Type B pancreatic cell (in vitro differentiated cells): ENCODE measurements around the gene TAF7. TPM values are rescaled to one million over a fixed set of nuclear protein-coding genes. Genes with fewer than 3 reads are reported as not detected.

Experiments
- DNase-seq: peaks from one replicate; pipeline ENCODE4 v3.0.0; 2021; ENCODE audit warnings: mixed read lengths; ENCODE audit not compliant: unreplicated experiment; ENCODE audit errors: extremely low spot score
- H3K27ac Mint-ChIP-seq: 2 replicates; pipeline ENCODE4 v1.8.0; 2021; ENCODE audit warnings: mild to moderate bottlenecking, mixed read lengths
- H3K27me3 Mint-ChIP-seq: 2 replicates; pipeline ENCODE4 v1.8.0; 2021; ENCODE audit warnings: mixed read lengths
- H3K36me3 Mint-ChIP-seq: 2 replicates; pipeline ENCODE4 v1.8.0; 2021; ENCODE audit warnings: mixed read lengths
- H3K4me1 Mint-ChIP-seq: one replicate; pipeline ENCODE4 v1.8.0; 2021; ENCODE audit warnings: mixed read lengths; ENCODE audit not compliant: unreplicated experiment
- H3K4me3 Mint-ChIP-seq: 2 replicates; pipeline ENCODE4 v1.8.0; 2021; ENCODE audit warnings: mild to moderate bottlenecking, mixed read lengths
- H3K9me3 Mint-ChIP-seq: 2 replicates; pipeline ENCODE4 v1.8.0; 2021; ENCODE audit warnings: mixed read lengths
- CTCF ChIP-seq: fragments of 200-600 bp; sonication (generic); conservative IDR thresholded peaks from 2 replicates; pipeline ENCODE4 v1.5.0; 2021; ENCODE audit warnings: antibody characterized with exemption, mild to moderate bottlenecking
- long read RNA-seq: library from polyadenylated mRNA; unstranded; transcript quantifications from one replicate; pipeline ENCODE4 v2.0.0, GENCODE V29; 2020
- total RNA-seq: library from RNA; stranded (reverse); gene quantifications from 2 replicates; pipeline ENCODE4 v1.2.1, GENCODE V29; 2021; ENCODE audit warnings: low replicate concordance

The TAF7 gene, protein sequence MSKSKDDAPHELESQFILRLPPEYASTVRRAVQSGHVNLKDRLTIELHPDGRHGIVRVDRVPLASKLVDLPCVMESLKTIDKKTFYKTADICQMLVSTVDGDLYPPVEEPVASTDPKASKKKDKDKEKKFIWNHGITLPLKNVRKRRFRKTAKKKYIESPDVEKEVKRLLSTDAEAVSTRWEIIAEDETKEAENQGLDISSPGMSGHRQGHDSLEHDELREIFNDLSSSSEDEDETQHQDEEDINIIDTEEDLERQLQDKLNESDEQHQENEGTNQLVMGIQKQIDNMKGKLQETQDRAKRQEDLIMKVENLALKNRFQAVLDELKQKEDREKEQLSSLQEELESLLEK
- total RNA-seq = 87.0 and 92.0 TPM in 2 replicates
- long read RNA-seq, transcript TAF7-201 (1 exons, 2,334 nt) = major isoform, 661 of 663 reads
- long read RNA-seq, partial matches to known transcripts = 0 of 663 reads
- long read RNA-seq, other reads (novel, unspliced or antisense) = 2 of 663 reads

GRCh38 chr5:141320225-141321169 lies at the start of gene TAF7:
Gene TAF7 (minus strand): TSS chr5:141320784. CDS start chr5:141320044, 740 bp downstream.
- DNase-seq = peak; percentile 93
- Mint-ChIP-seq H3K4me3 (peak within 1 kb of the TSS; percentile 99), H3K27me3 (peaks cover 5% of the 10 kb centered on the region), H3K27ac (peak within 1 kb of the TSS; percentile 100), H3K9me3 (peaks cover 32% of the 10 kb centered on the region), H3K4me1 (peaks cover 12% of the 10 kb centered on the region), H3K36me3 (peaks cover 40% of the 10 kb centered on the region)
- peak; percentile 93 for TF ChIP-seq CTCF

GRCh38 chr5:141366016-141366896 lies 45.7 kb upstream of the TAF7 start:
- TF ChIP-seq CTCF = no peak
- Mint-ChIP-seq H3K9me3 (peaks cover 5% of the 10 kb centered on the region), H3K27ac (no peak overlapping the region), H3K27me3 (no peaks in the 10 kb centered on the region), H3K4me3 (no peak overlapping the region), H3K4me1 (no peaks in the 10 kb centered on the region), H3K36me3 (no peaks in the 10 kb centered on the region)
- no peak for DNase-seq

GRCh38 chr5:141363952-141364660 lies 43.5 kb upstream of the TAF7 start, which contains the start of gene PCDHGA5:
Gene PCDHGA5 (plus strand): TSS chr5:141364162. CDS start chr5:141364331, 169 bp downstream.
- DNase-seq = no peak
- Mint-ChIP-seq H3K4me3 (no peak within 1 kb of the TSS), H3K27me3 (no peaks in the 10 kb centered on the region), H3K4me1 (no peaks in the 10 kb centered on the region), H3K9me3 (peaks cover 10% of the 10 kb centered on the region), H3K27ac (no peak within 1 kb of the TSS), H3K36me3 (no peaks in the 10 kb centered on the region)
- no peak for TF ChIP-seq CTCF

DNA sequence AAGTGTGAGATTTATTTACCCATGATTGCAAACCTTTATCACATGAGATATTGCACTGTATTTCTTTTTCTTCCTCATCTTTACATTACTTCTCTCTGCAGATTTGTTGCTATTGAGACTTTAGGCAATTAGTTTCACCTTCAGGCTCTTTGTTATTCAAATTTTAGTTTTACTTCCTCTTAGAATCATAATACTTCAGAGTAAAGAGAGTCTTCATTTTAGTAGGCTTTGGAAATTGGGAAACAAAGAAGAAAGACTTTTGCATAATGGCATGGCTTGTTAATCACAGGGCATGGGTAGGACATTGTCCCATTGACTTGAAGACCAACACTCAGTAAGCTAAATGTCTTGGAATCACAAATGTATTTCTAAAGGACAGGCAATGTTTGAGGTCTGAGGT lies 42.1 kb upstream of the TAF7 start:
- Mint-ChIP-seq H3K4me3 (no peak overlapping the region), H3K4me1 (no peaks in the 10 kb centered on the region), H3K27ac (no peak overlapping the region), H3K9me3 (peaks cover 14% of the 10 kb centered on the region), H3K27me3 (no peaks in the 10 kb centered on the region), H3K36me3 (no peaks in the 10 kb centered on the region)
- TF ChIP-seq CTCF = no peak
- no peak for DNase-seq
